Stimulated activated CD4-positive, alpha-beta T cell treated with anti-CD3 and anti-CD28 coated beads, Interleukin-4, amount 100 ng/mL, for 48 hours (primary cell): ENCODE results near the gene SELENOS.
"Not testable (repeated sequence)": the region's sequence is repeated elsewhere in the genome, so short reads cannot be mapped to it uniquely, and the experiment has no call there.

ENCODE experiments used
- DNase-seq, 2 donors: peaks; one replicate each; pipeline ENCODE4 v3.0.0-alpha.2; 2020; ENCODE audit warnings: low read depth in 2 of 2

SELENOS gene

GRCh38 chr15:101309436-101310160, 32.3 kb upstream of the SELENOS start:
- no peak for DNase-seq

- DNase-seq: no peak
These were observed 31.5 kb upstream of the SELENOS start for GRCh38 chr15:101308604-101309435.

- DNase-seq: no peak
These were observed 30.8 kb upstream of the SELENOS start for GRCh38 chr15:101307897-101308603.

- no peak for DNase-seq
These were observed 30.0 kb upstream of the SELENOS start for GRCh38 chr15:101307048-101307896.

- DNase-seq: no peak
These were observed 29.2 kb upstream of the SELENOS start for GRCh38 chr15:101306341-101307047.

- DNase-seq: no peak
These were observed 28.6 kb upstream of the SELENOS start for GRCh38 chr15:101305820-101306255.

GRCh38 chr15:101303408-101303807, 26.1 kb upstream of the SELENOS start:
- no peak for DNase-seq

GRCh38 chr15:101296418-101297405, 19.4 kb upstream of the SELENOS start:
- DNase-seq: no peak

- DNase-seq: no peak
These were observed 18.4 kb upstream of the SELENOS start for GRCh38 chr15:101295607-101296161.

GRCh38 chr15:101294731-101295606, 17.7 kb upstream of the SELENOS start, which contains the start of gene SNRPA1:
TSS of gene SNRPA1 (minus strand) at chr15:101295248. CDS start at chr15:101295178, 70 bp downstream.
- DNase-seq: peak; percentile 98

- DNase-seq: no peak
These were observed 15.8 kb upstream of the SELENOS start for GRCh38 chr15:101293122-101293521.

GRCh38 chr15:101288905-101289513, 11.7 kb upstream of the SELENOS start:
- no peak for DNase-seq

- not testable (repeated sequence) for DNase-seq
These were observed 10.1 kb upstream of the SELENOS start for GRCh38 chr15:101287342-101287741.

- no peak for DNase-seq
These were observed 9.3 kb upstream of the SELENOS start for GRCh38 chr15:101286471-101287114.

- DNase-seq: no peak
These were observed 6.6 kb upstream of the SELENOS start for GRCh38 chr15:101283931-101284330.

GRCh38 chr15:101280007-101280406, 2.7 kb upstream of the SELENOS start:
- DNase-seq: no peak

GRCh38 chr15:101277943-101278564, 769 bp upstream of the SELENOS start:
- DNase-seq: no peak
